GM21360 (cell line): Measurements from ENCODE around the gene RND2.
"Not testable (repeated sequence)": the region's sequence is repeated elsewhere in the genome, so short reads cannot be mapped to it uniquely, and the experiment has no call there.

ENCODE experiments used
- ATAC-seq: cut with Tn5 transposase; IDR thresholded peaks from one replicate; pipeline ENCODE4 v1.9.1; 2021; ENCODE audit warnings: mild to moderate bottlenecking, moderate library complexity; ENCODE audit not compliant: unreplicated experiment

RND2 gene

GRCh38 chr17:43024407-43025289, at the start of gene RND2:
Gene RND2 (plus strand): TSS chr17:43025231. CDS start chr17:43025348, 117 bp downstream.
- ATAC-seq = no peak

- ATAC-seq = no peak
Observed at GRCh38 chr17:42975265-42975664, 49.8 kb upstream of the RND2 start.

GRCh38 chr17:42975701-42976100, 49.3 kb upstream of the RND2 start:
- ATAC-seq = not testable (repeated sequence)

- ATAC-seq = no peak
Observed at GRCh38 chr17:42979511-42980273, 45.3 kb upstream of the RND2 start, which contains the start of gene PTGES3L. Gene PTGES3L (minus strand): TSS chr17:42980080. CDS start chr17:42980053, 27 bp downstream.

GRCh38 chr17:42980274-42980765, 44.7 kb upstream of the RND2 start, which contains the start of gene RUNDC1:
Gene RUNDC1 (plus strand): TSS chr17:42980565. CDS start chr17:42980577, 12 bp downstream.
- ATAC-seq = peak; percentile 56

- ATAC-seq = peak; percentile 47
Observed at GRCh38 chr17:42980766-42981397, 44.1 kb upstream of the RND2 start.

GRCh38 chr17:42982266-42982665, 42.8 kb upstream of the RND2 start:
- ATAC-seq = no peak

GRCh38 chr17:42985225-42985624, 39.8 kb upstream of the RND2 start:
- ATAC-seq = no peak

GRCh38 chr17:42989141-42989540, 35.9 kb upstream of the RND2 start:
- ATAC-seq = no peak

- no peak for ATAC-seq
Observed at GRCh38 chr17:42989726-42990652, 35.0 kb upstream of the RND2 start.

- no peak for ATAC-seq
Observed at GRCh38 chr17:42991471-42991870, 33.6 kb upstream of the RND2 start.

- ATAC-seq = no peak
Observed at GRCh38 chr17:42992872-42993271, 32.2 kb upstream of the RND2 start.

- not testable (repeated sequence) for ATAC-seq
Observed at GRCh38 chr17:42993913-42994312, 31.1 kb upstream of the RND2 start.

- ATAC-seq = no peak
Observed at GRCh38 chr17:42997390-42997983, 27.5 kb upstream of the RND2 start.

GRCh38 chr17:42997984-42998938, 26.8 kb upstream of the RND2 start, which contains the start of gene RPL27:
Gene RPL27 (plus strand): TSS chr17:42998419. CDS start chr17:42998751, 332 bp downstream.
- peak; percentile 87 for ATAC-seq

GRCh38 chr17:42999003-42999525, 26.0 kb upstream of the RND2 start:
- ATAC-seq = no peak

- not testable (repeated sequence) for ATAC-seq
Observed at GRCh38 chr17:43000894-43001293, 24.1 kb upstream of the RND2 start.
